NCI-H748 (cell line): ENCODE measurements around the gene EVC.
A peak's percentile ranks its signal among the peaks of the same experiment; 100 is the strongest.
"Not testable (repeated sequence)": the region's sequence is repeated elsewhere in the genome, so short reads cannot be mapped to it uniquely, and the experiment has no call there.

ENCODE experiments used
- DNase-seq: peaks from one replicate; lab custom pipeline; 2025; ENCODE audit not compliant: unreplicated experiment; lab: John Stamatoyannopoulos, UW

Gene EVC

DNA sequence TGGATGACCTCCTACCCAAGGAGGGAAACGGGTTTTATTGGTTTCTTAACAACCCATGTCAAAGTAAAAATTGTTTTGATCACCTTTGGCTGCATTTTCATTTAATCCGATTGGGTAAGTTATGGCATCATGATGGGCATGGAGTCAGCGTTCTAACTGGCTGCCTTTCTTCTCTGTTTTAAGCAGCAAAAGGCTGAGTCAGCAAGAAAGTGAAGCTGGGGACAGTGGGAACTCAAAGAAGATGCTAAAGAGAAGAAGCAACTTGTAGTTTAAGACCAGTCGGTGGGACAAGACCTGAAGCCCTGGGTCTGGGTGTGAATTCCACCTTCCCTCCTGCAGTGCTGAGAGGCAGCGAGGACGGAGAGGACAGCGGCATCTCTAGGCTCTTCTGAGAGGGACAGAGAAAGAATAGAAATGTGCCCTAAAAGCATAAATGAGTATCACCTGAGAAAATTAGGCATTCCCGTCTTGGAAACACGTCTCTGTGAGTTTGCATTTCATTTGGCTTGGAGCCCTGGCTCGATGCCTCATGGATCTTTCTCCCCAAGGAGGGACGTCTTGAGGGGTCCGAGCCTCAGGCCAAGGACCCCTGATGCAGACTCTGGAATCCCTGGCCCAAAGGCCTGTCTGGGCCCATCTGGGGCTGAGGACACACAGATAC lies 99.9 kb downstream of the EVC start:
- no peak for DNase-seq

DNA sequence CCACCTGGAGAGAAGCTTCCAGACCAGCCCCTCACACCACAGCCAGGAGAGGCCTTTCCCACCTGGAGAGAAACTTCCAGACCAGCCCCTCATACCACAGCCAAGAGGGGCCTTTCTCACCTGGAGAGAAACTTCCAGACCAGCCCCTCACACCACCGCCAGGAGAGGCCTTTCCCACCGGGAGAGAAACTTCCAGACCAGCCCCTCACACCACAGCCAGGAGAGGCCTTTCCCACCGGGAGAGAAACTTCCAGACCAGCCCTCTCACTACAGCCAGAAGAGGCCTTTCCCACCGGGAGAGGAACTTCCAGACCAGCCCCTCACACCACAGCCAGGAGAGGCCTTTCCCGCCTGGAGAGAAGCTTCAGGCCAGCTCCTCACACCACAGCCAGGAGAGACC lies 101.1 kb downstream of the EVC start:
- DNase-seq, result not testable (repeated sequence)

DNA sequence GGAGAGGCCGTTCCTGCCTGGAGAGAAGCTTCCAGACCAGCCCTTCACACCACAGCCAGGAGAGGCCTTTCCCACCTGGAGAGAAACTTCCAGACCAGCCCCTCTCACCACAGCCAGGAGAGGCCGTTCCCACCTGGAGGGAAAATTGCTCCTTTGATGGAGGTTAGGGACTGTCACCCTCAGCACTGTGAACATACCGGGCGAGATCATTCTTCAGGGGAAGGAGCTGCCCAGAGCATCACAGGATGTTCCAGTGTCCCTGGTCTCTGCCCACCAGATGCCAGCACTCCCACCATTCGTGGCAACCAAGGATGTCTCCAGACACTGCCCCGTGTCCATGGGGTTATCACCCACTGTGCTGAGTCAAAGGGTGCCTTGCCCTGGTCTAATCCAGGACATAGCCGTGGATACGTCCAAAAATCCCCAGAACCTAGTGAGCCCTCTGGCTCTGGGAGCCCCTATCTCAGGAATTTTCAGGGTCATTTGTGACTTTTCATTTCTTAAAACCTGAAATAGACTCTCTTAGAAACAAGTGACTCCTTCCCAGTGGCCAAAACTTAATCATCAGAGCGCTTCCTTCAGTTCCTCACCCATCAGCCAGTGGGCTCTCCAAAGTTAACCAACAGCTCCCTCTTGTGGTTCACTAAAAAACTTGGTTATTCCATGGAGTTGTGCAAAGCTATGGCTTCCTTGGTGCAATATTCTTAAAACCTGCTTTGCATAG lies 101.7 kb downstream of the EVC start:
- peak; percentile 53 for DNase-seq

DNA sequence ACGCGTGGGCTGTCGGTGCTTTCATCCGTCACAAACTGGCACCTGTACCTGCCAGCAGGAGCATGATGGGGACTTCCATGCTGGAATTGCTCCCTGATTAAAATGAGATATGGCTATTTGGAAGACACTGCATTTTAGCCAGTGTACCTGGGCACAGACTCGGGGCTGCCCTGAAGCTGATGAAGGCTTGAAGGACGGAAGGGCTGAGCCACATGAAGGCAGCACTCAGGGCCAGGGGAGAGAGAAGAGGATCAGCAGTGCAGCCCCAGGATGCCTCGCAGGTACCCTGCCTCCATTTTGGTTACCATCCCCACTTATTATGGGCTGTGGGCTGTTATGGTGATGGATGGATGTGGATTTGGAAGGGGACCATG lies 102.9 kb downstream of the EVC start:
- DNase-seq, result no peak

DNA sequence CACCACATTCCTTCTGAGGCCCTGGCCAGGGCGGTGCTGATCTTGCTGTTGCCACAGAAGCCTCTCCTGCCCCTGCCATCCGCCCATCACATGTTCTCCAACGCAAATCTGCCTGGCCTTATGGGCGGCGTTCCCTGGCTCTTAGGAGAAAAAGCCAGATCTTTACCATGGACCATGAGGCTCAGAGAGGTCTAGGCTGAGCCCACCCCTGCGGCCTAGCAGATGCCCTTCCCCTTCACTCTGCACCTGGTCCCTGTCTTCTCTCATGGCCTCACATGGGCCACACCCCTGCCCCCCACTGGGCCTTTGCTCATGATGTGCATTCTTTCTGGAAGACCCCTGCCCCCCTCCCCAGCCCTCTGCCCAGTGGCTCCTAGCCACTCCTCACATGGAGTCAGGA lies 103.4 kb downstream of the EVC start:
- no peak for DNase-seq

DNA sequence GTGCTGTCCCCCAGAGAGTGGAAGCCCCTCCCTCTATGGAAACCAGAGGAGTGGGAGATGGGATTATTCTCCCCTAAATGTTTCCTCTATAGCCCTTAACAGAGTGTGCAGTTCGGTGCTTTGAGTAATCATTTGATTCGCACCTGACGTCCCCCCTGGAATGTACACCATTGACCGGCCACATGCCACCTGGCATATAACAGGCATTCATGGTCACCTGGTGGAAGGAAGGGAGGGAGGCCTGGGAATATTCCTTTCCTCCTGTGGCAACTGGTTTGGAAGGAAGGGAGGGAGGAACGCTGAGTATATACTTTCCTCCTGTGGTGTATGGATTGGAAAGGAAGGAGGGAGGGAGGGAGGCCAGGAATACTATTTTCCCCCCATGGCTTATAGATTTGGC lies 104.6 kb downstream of the EVC start:
- DNase-seq, result no peak

DNA sequence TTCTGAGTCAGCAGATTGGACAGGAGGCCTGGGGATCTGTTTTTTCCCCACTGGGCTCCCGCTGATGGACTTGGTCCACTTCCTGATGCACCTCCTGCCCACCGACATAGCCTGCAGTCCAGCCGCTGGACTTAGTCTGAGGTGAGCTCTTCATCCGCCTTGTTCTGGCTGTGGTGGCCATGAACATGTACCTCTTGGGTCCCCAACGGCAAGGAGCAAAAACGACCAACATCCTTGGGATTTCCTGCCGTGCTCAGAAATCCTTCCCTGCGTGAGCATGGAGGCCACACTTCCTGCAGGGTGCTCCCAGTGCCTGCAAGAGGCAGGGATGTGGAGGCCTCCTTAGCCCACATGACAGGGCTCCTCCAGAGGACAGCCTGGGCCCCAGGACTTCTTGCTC lies 105.1 kb downstream of the EVC start:
- no peak for DNase-seq

DNA sequence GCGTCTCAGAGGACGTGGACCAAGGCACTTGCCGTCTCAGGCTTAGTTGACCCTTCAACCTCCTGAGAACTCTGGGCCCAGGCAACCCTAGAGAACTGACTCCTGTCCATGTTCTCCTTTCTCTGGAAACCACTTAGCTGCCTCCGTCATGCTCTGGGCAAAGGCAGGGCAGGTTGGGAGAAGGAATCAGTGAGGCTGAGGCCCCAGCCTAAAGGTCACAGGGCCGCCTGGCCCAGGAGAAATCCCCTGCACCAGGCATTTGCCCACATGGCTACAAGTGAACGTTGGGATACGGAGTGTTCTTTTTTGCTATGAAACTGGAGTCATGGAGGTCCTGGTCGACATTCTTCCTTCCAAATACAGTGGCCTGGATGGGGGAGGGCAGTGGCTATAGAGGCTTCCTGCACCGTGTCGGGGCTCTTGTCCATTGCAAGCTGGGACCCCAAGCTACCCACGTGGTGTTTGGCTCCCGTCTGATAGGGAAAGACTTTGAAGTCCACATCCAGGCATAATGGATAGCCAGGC lies 105.9 kb downstream of the EVC start:
- no peak for DNase-seq

DNA sequence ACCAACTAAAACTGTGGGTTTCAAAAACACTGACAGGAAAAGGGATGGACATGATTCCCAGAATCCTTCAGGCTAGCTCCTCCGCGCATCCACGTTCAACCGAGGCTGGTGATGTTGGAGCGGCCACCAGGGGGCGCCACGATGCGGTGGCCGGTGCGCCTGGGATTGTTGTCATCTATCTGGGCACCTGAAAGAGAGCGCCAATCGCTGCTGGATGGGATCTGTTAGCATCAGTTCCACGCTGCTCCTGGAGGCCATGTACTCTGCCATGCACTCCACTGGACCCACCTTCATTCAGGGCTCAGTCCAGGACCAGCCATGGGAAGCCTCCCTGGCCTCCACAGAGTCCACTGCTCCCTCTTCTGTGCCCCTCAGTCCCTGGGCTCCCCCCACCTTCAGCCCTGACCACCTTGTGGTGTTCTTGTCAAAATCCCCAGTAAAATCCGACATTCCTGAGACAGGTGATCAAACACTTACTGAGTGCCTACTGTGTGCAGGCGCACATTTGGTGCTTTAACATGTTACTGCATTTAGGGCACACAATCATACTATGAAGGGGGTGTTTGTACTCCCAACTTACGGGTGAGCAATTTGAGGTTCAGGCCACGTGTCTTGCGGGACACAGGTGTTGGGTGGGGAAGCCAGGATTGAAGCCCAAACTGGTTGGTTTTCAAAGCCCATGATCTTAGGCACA lies 110.8 kb downstream of the EVC start:
- no peak for DNase-seq

DNA sequence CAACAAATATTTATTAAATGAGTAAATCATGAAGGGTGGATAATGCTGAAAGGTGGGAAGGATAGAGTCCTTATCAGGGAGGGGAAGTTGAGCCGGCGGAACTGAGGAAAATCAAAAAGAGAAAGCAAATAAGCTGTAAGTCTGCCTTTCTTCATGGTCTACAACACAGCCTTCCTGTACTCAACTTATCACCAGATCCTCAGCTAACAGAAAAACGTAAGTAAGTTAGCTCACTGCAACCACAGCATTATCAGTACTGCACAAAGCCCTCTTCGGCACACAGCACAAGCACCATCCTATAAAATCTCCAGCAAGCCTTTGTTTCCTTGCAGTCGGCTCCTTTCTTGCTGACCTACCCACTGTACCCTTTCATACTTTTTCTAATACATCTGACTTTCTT lies 111.6 kb downstream of the EVC start:
- DNase-seq, result no peak

DNA sequence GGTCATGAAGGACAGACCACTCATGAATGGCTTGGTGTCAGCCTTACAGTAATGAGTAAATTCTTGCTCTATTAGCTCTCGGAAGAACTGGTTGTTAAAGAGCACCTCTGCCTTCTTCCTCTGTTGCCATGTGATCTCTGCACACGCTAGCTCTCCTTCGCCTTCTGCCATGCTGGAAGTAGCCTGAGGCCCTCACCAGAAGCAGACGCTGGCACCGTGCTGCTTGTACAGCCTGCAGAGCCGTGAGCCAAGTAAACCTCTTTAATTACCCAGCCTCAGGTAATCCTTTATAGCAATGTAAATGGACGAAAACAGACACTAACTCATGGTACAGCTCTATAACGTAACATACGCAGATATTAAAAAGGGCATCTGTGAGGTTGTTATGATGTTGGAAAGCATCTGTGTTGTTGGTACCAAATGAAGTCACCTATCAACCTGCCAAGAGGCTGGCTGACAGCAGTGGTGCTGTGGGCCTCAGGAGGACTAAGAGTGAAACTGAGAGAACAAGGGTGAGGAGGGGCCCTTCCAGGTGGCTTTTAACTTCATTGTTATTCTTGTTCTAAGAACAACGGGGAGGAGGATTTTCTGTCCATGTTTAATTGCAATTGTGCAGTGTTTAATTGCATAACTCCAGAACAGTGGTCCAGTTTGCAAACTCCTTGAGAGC lies 112.7 kb downstream of the EVC start:
- no peak for DNase-seq

DNA sequence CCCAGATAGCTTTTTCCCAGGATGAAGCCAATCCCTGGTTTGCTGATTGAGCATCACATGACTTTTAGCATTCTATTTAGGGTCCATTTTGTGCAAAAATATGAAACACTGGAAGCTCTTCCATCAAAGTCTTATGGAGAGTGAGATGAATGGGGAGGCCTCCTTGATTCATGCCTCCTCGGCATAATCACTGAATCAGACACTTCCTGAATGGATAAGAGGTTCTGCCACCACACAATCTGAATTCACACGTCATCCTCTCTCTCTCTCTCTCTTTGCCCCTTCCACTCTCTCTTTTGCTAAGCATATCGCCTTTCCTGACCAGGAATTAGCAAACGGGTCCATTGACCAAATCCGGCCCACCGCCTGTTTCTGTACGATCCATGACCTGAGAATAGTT lies 113.2 kb downstream of the EVC start:
- DNase-seq, result no peak

DNA sequence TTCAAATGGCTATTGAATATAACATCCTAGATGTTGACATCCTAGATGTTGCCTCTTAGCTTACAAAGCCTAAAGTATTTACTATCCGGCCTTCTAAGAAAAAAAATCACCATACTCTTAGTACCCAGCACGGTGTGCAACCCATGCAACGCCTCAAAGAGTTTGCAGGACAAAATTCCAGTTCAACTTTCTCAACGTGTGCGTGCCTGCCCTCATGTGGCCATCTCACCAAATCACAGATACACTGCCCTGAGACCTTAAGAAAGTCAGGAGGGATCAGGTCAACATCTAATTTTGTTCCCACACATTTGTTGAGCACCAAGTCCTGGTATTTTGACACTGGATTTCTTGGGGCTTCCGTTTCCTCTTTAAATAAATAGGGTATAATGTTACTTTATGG lies 113.6 kb downstream of the EVC start:
- peak; percentile 16 for DNase-seq

DNA sequence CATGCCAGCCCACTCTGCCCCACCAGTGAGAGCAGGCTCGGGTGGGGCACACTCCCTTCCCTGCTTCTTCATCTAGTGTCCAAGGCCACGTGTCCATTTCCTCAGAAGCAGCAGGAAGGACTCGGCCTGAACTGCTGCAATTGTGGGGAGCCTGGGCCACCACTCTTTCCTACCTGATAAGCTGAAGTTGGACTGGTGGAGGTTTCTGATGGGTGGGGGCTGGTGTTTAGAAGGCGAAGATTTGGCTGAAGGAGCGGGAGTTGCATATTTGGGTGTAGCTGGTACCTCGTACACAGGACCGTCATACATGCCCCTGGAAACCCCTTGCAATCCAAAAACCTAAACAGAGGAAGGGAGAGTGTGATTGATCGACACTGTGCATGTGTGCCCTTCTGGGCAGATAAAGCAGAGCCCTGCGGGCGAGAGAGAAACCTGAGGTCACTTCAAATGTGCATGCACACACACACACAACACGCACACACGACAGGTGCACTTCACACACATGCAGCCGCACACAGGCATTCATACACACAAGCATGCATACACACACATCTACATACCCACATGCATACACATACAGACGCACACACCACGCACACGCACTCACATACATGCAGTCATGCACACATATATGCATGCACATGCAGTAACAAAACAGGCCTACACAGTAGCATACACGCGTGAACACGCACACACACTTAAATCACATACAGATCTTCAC lies 114.5 kb downstream of the EVC start:
- no peak for DNase-seq

DNA sequence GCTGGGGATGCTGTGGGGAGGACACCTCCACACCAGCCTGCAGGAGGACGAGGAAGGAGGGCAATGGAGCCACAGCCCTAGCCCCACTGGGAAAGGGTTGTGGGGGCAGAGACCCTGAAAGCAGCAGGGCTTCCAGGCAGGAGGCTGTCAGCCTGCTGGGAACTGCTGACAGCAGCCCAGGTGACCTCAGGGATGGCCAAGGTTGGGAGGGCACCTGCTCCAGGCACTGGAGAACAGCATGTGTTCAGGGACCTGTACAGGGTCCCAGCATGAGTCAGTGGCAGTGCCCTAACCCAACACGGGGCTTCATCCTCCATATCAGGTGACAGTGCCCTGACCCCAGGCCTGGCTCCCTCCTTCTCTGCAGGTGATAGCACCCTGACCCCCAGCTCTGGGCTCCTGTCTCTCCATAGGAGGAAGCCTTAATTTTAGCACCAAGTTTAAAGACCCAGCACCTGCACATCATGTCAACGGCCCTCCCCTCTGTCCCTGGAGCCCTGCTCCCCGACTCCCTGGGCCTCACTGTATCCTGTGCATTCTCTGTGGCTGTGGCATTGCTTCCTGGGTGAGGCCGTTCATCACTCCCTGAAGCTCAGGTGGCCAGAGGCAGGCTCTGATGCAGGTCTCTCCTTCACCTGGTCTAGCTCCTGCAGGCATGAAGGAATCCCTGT lies 115.6 kb downstream of the EVC start:
- DNase-seq, result no peak

DNA sequence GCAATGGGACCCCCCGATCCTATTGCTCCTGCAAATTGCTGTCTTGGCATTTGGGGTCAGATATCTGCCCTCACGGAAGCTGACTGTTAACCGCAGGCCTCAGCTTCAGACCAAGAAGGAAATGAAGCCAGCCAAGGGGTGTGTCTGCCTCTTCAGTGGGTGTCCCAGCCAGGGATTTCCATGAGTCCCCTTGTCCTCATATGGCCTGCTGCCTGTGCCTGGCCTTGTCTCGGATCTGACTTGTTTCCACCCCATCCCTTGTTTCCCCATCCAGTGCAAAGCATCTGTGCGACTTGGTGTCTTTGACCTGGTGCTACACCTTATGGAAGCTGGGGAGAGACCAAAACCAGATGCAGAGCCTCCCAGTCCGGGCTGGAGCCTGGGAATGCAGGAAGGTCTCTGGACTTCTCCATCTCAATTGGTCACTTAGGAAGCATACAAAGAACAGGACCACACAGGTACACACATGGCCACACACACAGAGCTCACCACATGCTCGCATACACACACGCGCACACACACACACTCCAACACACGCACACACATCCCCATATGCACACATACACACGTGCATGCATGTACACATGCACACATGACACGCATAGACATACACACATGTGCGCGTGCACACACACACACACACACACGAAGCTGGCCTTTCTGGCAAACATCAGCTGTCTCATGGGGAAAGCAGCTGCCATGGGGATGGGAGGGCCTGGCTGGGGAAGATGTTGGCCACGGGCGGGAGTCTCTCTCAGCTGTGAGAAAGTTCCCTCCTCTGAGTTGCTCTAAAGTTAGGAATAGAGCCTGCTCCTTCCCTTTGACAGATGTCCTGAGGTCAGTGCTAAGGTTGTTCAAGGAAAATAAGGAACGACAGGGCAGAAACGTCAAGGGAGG lies 116.4 kb downstream of the EVC start:
- DNase-seq, result no peak

DNA sequence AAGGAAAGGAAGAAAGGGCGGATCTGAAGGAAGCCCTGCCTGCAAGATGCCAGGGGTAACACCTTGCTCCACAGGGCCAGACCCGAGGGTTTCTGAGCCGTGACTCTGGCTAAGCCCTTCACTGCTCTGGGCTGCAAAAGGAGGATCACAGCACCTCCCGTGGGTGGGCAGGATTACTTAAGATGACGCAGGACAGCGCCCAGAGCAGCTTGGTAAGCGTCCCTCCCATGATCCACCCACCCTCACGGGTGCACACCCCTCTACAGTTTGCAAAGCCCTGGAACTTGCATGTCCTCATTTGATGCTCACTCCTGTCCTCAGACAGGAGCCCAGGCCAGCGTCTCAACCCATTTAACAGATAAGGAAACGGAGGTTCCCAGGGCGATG lies 117.0 kb downstream of the EVC start:
- no peak for DNase-seq

DNA sequence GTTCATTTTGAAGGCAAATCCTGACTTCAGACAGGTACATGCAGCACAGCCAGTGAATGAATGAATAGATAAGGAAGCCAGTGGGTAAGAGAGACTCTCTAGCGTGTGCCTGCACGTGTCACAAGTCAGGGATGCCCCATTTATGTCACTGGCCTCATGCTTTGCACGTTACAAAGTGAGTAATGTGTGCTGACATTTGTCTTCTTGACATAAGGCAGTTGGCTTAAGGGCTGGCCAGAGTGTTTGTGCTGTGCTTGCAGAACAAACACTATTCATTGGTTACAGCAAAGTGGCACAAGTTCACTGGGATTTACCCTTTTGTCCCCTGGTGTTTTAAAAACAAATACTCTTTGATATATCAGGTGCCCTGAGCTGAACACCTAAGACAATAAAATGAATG lies 125.9 kb downstream of the EVC start:
- DNase-seq, result no peak

DNA sequence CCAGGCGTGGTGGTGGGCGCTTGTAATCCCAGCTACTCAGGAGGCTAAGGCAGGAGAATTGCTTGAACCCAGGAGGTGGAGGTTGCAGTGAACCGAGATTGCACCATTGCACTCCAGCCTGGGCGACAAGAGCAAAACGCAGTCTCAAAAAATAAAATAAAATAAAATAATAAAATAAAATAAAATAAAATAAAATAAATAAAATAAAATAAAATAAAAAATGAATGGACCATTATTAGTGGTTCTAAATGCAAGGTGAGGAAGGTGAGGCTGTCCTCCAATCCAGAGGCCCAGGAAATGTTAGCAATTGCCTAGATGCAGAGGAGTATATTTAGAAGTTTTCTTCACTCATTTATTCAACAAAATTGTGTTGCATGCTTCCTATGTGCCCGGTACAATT lies 126.5 kb downstream of the EVC start:
- DNase-seq, result not testable (repeated sequence)
